Pancreas (tissue), 10 donors: ENCODE data around the gene ZBTB20. TPM values are rescaled to one million over a fixed set of nuclear protein-coding genes. Genes with fewer than 3 reads are reported as not detected.

Source experiments
- ATAC-seq, 4 donors: fragments of 200-7000 bp; cut with Tn5 transposase; one replicate each; pipeline versions ENCODE4 v1.8.0 to v1.9.1; 2020; ENCODE audit warnings: mild to moderate bottlenecking in 4 of 4, moderate library complexity in 4 of 4
- DNase-seq, 6 donors: peaks; one replicate each; pipeline ENCODE4 v3.0.0-alpha.2; 2020
- FAIRE-seq: peaks from 2 replicates; lab custom pipeline; 2012; peaks lifted over from hg19 to GRCh38; lab: Jason Lieb, UNC
- H3K27ac ChIP-seq, 4 donors: fragments of 200-600 bp; sonication (generic); 1 replicate in 3 of 4; 2 replicates in 1 of 4; pipeline versions ENCODE4 v1.5.0 to v1.8.0; 2020
- H3K27me3 ChIP-seq, 4 donors: fragments of 200-600 bp; one replicate each; pipeline ENCODE4 v1.8.0; 2021
- H3K36me3 ChIP-seq, 3 donors: fragments of 200-600 bp; sonication (generic) in 1 of 3; one replicate each; pipeline versions ENCODE4 v1.5.0 to v1.8.0; 2020 to 2021
- H3K4me1 ChIP-seq, 3 donors: fragments of 200-600 bp; one replicate each; pipeline ENCODE4 v1.8.0; 2021
- H3K4me3 ChIP-seq, 4 donors: fragments of 200-600 bp; sonication (generic) in 2 of 4; one replicate each; pipeline versions ENCODE4 v1.5.0 to v1.8.0; 2020 to 2021
- H3K9me3 ChIP-seq, 4 donors: fragments of 200-600 bp; one replicate each; pipeline ENCODE4 v1.8.0; 2021
- WGBS, 2 donors: extraction: QIAGEN DNeasy Blood & Tissue Kit; methylation state at CpG; one replicate each; pipeline ENCODE4 v1.1.7; 2013; 5-methylcytosine and 5-hydroxymethylcytosine counted together
- intact Hi-C, 3 donors: fragments of 100-400 bp; cut with DNase I; formaldehyde crosslinking; loops; one replicate each; pipeline versions ENCODE4 v1.11.1 to v1.14.2; 2022
- polyA plus RNA-seq, 2 donors: library from polyadenylated mRNA; stranded (reverse); fragments of 200-250 nt; gene quantifications; one replicate each; pipeline ENCODE4 v1.2.3, GENCODE V29; 2013
- total RNA-seq, 6 donors: library from RNA; stranded (reverse); fragmentation: NEBNext Ultra II Directional in 4 of 6; extraction: Animal tissue kit (Norgen Biotek cat#: 25700) in 4 of 6; gene quantifications; one replicate each; pipeline versions ENCODE4 v1.2.1 to v1.2.4, GENCODE V29; 2021 to 2023
- TF ChIP-seq, protein P1 (sequence below), 4 donors: fragments of 200-600 bp; sonication (generic) in 3 of 4; IDR thresholded peaks; one replicate each; pipeline versions ENCODE4 v1.5.0 to v1.8.0; 2021; ENCODE audit warnings: antibody characterized with exemption in 4 of 4
- donor health status: healthy with polysubstance abuse.
- donor health status: DM: no; HTN: no; CAD: no; lungs with moderate emphysema.
- donor health status: DM: no; HTN: no; CAD: no.
- donor health status: control.
- donor health status: control.
- donor health status: Bipolar disorder and iron deficiency.
- donor health status: DM: yes; HTN: yes; CAD: no.
- donor health status: DM: no; HTN: no; CAD: no.
- donor health status: DM: no; HTN: no; CAD: no.
- donor health status: DM: yes; HTN: yes; CAD: no.

The ZBTB20 gene
- total and polyA plus RNA-seq, 8 donors: 1.3 to 81.5 (median 43.7) TPM

- Histone ChIP-seq H3K9me3 (no peaks in the 10 kb centered on the region), H3K4me3 (no peak overlapping the region), H3K4me1 (peaks cover 0 to 48% (median 43%) of the 10 kb centered on the region in 3 donors), H3K36me3 (no peaks in the 10 kb centered on the region), H3K27ac (no peak overlapping the region), H3K27me3 (no peaks in the 10 kb centered on the region)
- intact Hi-C loops: no loop called here
- TF ChIP-seq, protein P1, sequence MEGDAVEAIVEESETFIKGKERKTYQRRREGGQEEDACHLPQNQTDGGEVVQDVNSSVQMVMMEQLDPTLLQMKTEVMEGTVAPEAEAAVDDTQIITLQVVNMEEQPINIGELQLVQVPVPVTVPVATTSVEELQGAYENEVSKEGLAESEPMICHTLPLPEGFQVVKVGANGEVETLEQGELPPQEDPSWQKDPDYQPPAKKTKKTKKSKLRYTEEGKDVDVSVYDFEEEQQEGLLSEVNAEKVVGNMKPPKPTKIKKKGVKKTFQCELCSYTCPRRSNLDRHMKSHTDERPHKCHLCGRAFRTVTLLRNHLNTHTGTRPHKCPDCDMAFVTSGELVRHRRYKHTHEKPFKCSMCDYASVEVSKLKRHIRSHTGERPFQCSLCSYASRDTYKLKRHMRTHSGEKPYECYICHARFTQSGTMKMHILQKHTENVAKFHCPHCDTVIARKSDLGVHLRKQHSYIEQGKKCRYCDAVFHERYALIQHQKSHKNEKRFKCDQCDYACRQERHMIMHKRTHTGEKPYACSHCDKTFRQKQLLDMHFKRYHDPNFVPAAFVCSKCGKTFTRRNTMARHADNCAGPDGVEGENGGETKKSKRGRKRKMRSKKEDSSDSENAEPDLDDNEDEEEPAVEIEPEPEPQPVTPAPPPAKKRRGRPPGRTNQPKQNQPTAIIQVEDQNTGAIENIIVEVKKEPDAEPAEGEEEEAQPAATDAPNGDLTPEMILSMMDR (IDR thresholded peaks at IDR 0.05): no peak
- ATAC-seq: no peak
- WGBS, 2 donors: 94 to 97% methylated on average over 1 of the region's 1 CpG
- no peak for DNase-seq
- no peak for FAIRE-seq
Observed at GRCh38 chr3:114709102-114709501, 438.0 kb downstream of the ZBTB20 start.

DNA sequence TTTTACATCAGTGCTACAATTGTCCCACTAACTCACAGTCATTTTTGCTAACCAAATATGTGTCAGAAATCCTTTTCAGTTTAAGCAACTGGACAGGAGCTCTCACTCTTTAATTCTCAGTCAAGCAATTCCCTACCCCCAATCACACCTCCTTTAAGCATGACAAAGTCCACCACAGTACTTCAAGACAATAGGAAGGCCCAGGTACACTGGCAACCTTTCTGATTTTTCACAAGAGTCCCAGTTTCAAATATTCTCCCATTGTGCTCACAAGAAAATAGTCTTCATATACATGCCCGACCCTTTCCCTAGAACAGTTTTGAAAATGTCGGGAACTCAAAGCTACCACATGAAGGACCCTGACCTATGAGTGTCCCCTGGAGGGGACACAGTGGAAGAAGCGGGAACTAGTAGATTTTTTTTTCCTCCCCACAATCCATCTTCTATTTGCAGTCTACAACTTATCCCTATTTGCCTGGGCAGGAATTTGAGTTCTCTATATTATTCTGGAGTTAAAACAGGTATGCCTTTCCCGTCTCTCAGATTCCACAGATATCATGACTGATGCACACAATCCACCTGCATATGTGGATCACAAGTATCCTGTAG, 439.7 kb downstream of the ZBTB20 start:
- Histone ChIP-seq H3K36me3 (no peaks in the 10 kb centered on the region), H3K27me3 (no peaks in the 10 kb centered on the region), H3K27ac (peak overlapping the region in 2 of 4 donors; percentile 65 to 70), H3K9me3 (no peaks in the 10 kb centered on the region), H3K4me1 (peaks cover 0 to 43% (median 42%) of the 10 kb centered on the region in 3 donors), H3K4me3 (no peak overlapping the region)
- 90 to 97% methylated on average over 4 of the region's 4 CpGs for WGBS, 2 donors
- TF ChIP-seq, protein P1 (IDR thresholded peaks at IDR 0.05): no peak
- ATAC-seq (peak in 2 of 4 donors; percentile 24 to 26), DNase-seq (no peak), FAIRE-seq (no peak)
- intact Hi-C loops: no loop called here

- Histone ChIP-seq H3K27me3 (no peaks in the 10 kb centered on the region), H3K9me3 (no peaks in the 10 kb centered on the region), H3K27ac (peak overlapping the region in 2 of 4 donors; percentile 65 to 70), H3K4me3 (no peak overlapping the region), H3K4me1 (peaks cover 0 to 43% (median 42%) of the 10 kb centered on the region in 3 donors), H3K36me3 (no peaks in the 10 kb centered on the region)
- peak; percentile 95 to 97 (median 97) for ATAC-seq
- 39 to 41% methylated on average over 3 of the region's 3 CpGs for WGBS, 2 donors
- TF ChIP-seq, protein P1 (IDR thresholded peaks at IDR 0.05): no peak
- DNase-seq: peak in 3 of 6 donors; percentile 49 to 64 (median 61)
- intact Hi-C loops: no loop called here
- no peak for FAIRE-seq
Observed at GRCh38 chr3:114706591-114707232, 440.4 kb downstream of the ZBTB20 start.

DNA sequence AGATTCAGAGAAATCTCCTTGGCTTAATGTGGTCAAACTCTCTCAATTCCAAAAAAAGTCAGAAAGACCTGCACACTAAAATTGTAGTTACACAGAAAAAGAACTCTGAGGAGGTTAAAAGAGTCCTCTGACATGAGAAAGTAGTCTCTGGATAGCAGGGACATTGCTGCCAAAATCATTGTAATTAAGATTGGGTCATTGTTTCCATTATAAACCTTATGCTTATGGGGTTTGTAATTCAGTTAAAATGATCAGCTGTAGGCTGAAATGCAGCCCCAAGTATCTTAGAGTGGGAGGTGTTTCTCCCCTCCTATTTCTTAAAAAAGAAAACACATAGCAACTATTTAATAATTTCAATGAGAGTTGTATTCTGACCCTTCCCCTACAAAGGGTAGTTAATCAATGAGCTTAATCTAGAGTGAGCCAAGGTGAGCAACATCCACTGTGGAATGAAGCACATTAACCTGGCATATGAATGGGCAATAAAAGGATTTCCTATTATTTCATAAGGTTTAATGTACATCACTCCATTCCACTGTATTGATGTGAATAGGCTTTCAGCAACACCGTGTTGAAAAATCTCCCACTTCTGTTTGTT, 446.4 kb downstream of the ZBTB20 start:
- peaks cover 0 to 20% (median 9%) of the 10 kb centered on the region in 3 donors for H3K4me1 ChIP-seq
- DNase-seq (no peak), ATAC-seq (no peak), FAIRE-seq (no peak)
- WGBS, 2 donors: 63 to 74% methylated on average over 1 of the region's 1 CpG
- H3K36me3 ChIP-seq: no peaks in the 10 kb centered on the region
- intact Hi-C loops: no loop called here
- no peaks in the 10 kb centered on the region for H3K27me3 ChIP-seq
- no peaks in the 10 kb centered on the region for H3K9me3 ChIP-seq
- H3K4me3 ChIP-seq: no peak overlapping the region
- TF ChIP-seq, protein P1 (IDR thresholded peaks at IDR 0.05): no peak
- no peak overlapping the region for H3K27ac ChIP-seq
